Mucosa of stomach (tissue), 1 donor: ENCODE measurements around the gene INHBE.
"Not testable (repeated sequence)": the region's sequence is repeated elsewhere in the genome, so short reads cannot be mapped to it uniquely, and the experiment has no call there.

Experiments
- H3K27me3 ChIP-seq: one replicate; pipeline ENCODE4 v1.7.0; 2013; ENCODE audit warnings: mild to moderate bottlenecking, low read length; ENCODE audit not compliant: control insufficient read depth, insufficient read depth
- H3K36me3 ChIP-seq: one replicate; pipeline ENCODE4 v1.7.0; 2013; ENCODE audit warnings: low read length; ENCODE audit not compliant: control insufficient read depth, insufficient read depth
- H3K4me1 ChIP-seq: one replicate; pipeline ENCODE4 v1.7.0; 2013; ENCODE audit warnings: mild to moderate bottlenecking, low read length; ENCODE audit not compliant: control insufficient read depth, insufficient read depth
- H3K4me3 ChIP-seq: one replicate; pipeline ENCODE4 v1.7.0; 2013; ENCODE audit warnings: low read length
- H3K9ac ChIP-seq: one replicate; pipeline ENCODE4 v1.7.0; 2013; ENCODE audit warnings: mild to moderate bottlenecking, low read length, moderate library complexity
- H3K9me3 ChIP-seq: one replicate; pipeline ENCODE4 v1.7.0; 2013; ENCODE audit warnings: mild to moderate bottlenecking, low read length, moderate library complexity; ENCODE audit not compliant: control insufficient read depth
- donor health status: Pancreatic carcinoma.

INHBE gene

DNA sequence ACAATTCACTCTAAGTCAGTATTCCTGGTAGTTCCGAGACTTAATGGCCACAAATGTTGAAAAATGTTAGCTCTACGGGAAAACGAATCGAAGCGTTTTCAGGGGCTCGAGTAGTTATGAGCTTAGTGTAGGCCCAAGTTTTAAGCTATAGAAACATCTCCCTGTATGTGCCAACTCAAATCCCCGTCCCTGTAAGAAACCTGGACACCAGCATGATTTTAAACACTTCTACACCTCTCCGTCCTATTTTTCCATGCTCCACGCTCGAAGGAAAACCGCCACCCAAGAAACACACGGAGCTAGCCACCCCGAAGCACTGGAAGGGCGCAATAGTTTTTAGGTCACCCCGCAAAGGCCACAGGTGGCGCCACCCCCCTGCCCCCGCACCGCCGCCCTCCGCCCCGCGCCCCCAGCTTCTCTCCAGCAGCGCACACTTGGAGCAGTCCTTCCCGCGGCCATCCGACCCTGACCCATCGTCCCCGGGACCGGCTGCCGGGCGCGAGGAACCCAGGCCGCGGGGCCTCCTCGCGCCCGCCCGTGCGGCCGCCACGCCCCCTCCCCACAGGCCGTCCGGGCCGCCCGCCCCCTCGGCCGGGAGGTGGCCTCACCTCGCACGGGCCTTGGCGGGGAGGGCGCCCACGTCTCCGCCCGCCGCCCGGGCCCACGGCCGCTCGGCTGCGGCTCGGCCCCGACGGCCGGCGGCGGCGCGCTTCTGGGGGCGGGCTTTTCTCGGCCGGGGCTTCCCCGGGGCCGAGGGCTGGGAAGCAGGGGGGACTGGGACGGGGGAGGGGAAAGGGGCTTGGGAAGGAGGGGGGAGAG is 24.8 kb upstream of the INHBE start:
- no peaks in the 10 kb centered on the region for H3K36me3 ChIP-seq
- peak overlapping the region; percentile 84 for H3K9ac ChIP-seq
- H3K4me1 ChIP-seq = peaks cover 10% of the 10 kb centered on the region
- no peaks in the 10 kb centered on the region for H3K27me3 ChIP-seq
- peak overlapping the region; percentile 50 for H3K4me3 ChIP-seq
- no peaks in the 10 kb centered on the region for H3K9me3 ChIP-seq

DNA sequence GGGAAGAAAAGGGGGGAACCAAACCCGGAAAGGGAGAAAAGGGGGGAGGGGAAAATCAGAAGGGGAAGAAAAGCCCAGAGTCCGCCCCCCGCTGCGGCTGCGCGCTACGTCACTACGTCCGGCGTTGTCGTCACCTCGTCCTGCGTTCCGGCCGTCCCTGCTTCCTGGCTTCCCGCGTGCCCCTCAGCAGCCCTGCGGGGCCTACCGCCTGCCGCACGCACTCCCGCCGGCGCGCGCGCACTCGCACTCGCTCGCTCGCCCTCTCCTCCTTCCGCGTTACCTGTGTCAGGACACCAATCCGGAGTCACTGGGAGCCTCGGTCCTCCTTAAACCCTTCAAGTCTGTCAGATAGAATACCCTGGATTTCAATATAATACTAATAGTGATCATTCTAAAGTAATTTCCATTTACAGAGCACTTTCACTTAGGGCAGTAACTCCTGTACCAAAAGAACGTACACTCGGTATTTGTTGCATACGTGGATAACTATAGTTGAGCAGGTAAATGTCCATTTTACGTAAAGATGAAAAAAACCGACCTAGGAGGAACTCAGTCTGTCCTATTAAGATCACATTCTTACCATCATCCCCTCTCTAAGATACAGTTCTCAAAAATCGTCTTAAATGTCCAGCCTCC is 24.1 kb upstream of the INHBE start, which contains the start of gene R3HDM2:
R3HDM2 (minus strand) TSS at position 113 of the 636 bp plus-strand sequence. CDS start 120,615 bp downstream, outside the sequence.
- peak within 1 kb of the TSS; percentile 84 for H3K9ac ChIP-seq
- H3K27me3 ChIP-seq = no peaks in the 10 kb centered on the region
- H3K9me3 ChIP-seq = no peaks in the 10 kb centered on the region
- H3K4me3 ChIP-seq = peak within 1 kb of the TSS; percentile 71
- peaks cover 10% of the 10 kb centered on the region for H3K4me1 ChIP-seq
- H3K36me3 ChIP-seq = no peaks in the 10 kb centered on the region

DNA sequence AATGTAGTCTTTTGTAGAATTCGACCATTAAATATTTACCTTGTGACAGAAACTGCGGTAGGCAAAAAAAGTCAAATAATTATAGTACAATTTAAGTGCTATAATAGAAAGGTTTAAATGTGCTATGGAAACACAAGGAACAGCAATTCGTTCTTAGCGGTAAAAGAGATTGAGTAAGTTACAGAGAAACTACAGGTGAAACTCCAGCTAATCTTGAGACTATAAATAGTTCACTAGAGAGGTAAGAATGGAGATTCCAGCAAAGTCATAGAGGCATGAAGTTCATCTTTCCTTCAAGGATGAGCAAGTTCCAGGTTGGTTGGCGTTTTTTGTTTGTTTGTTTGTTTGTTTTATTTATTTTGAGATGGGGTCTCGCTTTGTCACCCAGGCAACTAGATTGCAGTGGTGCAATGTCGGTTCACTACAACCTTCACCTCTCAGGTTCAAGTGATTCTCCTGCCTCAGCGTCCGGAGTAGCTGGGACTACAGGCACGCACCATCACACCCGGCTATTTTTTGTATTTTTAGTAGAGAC is 23.4 kb upstream of the INHBE start:
- no peaks in the 10 kb centered on the region for H3K36me3 ChIP-seq
- peak overlapping the region; percentile 84 for H3K9ac ChIP-seq
- peaks cover 10% of the 10 kb centered on the region for H3K4me1 ChIP-seq
- H3K9me3 ChIP-seq = no peaks in the 10 kb centered on the region
- H3K4me3 ChIP-seq = peak overlapping the region; percentile 71
- no peaks in the 10 kb centered on the region for H3K27me3 ChIP-seq

DNA sequence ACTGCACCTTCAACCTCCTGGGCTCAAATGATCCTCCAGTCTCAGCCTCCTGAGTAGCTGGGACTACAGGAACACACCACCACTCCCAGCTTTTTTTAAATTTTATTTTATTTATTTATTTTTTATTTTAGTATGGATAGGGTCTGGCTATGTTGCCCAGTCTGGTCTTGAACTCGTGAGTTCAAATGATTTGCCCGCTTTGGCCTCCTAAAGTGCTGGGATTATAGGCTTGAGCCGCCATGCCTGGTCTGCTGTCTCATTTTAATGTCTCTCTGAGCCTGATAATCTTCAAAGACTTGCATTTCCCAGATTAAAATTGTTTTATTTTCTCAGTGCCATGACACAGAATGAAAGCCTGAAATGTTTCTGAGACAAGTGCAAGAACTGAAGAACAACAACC is 21.7 kb upstream of the INHBE start:
- no peaks in the 10 kb centered on the region for H3K36me3 ChIP-seq
- H3K9me3 ChIP-seq = no peaks in the 10 kb centered on the region
- no peaks in the 10 kb centered on the region for H3K27me3 ChIP-seq
- H3K4me1 ChIP-seq = peaks cover 10% of the 10 kb centered on the region
- no peak overlapping the region for H3K4me3 ChIP-seq
- no peak overlapping the region for H3K9ac ChIP-seq

DNA sequence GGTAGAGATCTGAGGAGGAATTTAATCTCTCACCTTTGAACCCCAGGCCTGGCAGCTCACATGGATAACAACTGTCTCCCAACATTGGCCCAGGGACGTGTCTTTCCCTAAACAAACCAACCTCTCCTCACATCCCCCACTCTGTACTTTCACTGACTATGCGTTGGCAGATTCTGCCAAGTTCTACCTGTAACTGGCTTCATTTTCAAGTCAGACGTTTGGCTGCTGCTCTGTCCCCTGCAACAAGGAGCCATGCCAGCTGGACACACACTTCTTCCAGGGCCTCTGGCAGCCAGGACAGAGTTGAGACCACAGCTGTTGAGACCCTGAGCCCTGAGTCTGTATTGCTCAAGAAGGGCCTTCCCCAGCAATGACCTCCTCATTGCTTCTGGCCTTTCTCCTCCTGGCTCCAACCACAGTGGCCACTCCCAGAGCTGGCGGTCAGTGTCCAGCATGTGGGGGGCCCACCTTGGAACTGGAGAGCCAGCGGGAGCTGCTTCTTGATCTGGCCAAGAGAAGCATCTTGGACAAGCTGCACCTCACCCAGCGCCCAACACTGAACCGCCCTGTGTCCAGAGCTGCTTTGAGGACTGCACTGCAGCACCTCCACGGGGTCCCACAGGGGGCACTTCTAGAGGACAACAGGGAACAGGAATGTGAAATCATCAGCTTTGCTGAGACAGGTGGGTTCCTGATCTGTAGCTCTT is 20.4 kb upstream of the INHBE start, which contains the start of gene INHBC:
INHBC (plus strand) TSS at position 268 of the 707 bp plus-strand sequence; CDS start at position 371, 103 bp downstream.
- H3K4me3 ChIP-seq = no peak within 1 kb of the TSS
- no peaks in the 10 kb centered on the region for H3K27me3 ChIP-seq
- no peak within 1 kb of the TSS for H3K9ac ChIP-seq
- peaks cover 4% of the 10 kb centered on the region for H3K4me1 ChIP-seq
- no peaks in the 10 kb centered on the region for H3K36me3 ChIP-seq
- H3K9me3 ChIP-seq = no peaks in the 10 kb centered on the region

DNA sequence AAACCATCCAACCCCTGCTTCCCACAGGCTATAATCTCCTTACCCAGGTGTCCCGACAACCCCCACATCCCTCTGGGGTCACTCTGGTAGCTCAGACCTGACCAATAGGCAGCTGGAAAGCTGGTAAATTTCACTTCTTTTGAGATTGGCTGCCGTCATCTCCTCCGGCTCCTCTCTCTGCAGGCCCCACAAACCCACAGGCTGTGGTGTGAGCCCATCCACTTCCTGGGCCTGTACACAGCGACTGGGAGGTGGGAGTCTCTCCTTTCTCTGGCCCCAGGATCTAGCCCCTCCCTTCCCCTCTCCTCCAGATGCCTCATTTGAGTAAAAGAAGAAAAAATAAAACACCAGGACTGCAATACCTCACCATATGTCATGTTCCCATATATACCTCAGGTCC is 19.8 kb upstream of the INHBE start:
- Histone ChIP-seq H3K9me3 (no peaks in the 10 kb centered on the region), H3K27me3 (no peaks in the 10 kb centered on the region), H3K36me3 (no peaks in the 10 kb centered on the region), H3K4me3 (no peak overlapping the region), H3K4me1 (no peaks in the 10 kb centered on the region), H3K9ac (no peak overlapping the region)

DNA sequence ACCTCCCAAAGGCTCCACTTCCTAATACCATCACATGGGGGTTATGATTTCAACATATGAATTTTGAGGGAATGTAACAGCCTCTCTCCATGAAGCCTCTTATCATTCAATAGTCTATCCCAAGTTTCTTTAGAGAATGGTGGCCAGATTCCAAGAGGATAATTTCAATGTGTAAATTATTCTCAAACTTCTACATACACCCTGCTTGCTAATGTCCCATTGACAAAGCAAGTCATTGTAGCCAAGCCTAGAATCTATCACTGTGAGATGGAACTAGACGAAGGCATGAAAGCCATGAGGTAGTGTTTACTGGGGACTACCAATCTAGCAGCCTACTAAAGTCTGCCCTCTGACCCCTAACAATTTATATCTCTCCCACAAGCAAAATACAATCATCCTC is 16.7 kb upstream of the INHBE start:
- Histone ChIP-seq H3K27me3 (no peaks in the 10 kb centered on the region), H3K36me3 (no peaks in the 10 kb centered on the region), H3K4me1 (no peaks in the 10 kb centered on the region), H3K9me3 (no peaks in the 10 kb centered on the region), H3K9ac (no peak overlapping the region), H3K4me3 (no peak overlapping the region)

DNA sequence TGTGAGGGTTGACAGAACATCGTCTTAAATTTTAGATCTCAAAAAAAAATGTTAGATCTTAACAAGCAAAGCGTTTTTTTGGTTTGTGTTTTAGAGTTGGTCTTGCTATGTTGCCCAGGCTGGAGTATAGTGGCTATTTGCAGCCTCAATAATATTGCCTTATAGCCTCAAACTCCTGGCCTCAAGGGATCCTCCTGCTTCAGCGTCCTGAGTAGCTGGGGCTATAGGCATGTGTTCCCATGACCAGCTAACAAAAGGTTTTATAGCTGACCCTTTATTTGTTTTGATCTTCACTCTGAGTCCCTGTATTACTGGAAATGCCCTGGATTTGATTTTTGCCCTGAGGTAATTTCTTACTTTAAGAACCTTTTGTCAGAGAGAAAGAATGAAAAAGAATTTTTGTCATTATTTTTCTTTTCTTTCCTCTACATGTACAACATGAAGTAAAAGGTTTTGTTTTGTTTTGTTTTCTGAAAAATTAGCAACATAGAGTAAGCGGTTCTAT is 15.3 kb upstream of the INHBE start:
- H3K9me3 ChIP-seq = no peaks in the 10 kb centered on the region
- no peak overlapping the region for H3K4me3 ChIP-seq
- no peaks in the 10 kb centered on the region for H3K4me1 ChIP-seq
- no peaks in the 10 kb centered on the region for H3K27me3 ChIP-seq
- no peak overlapping the region for H3K9ac ChIP-seq
- no peaks in the 10 kb centered on the region for H3K36me3 ChIP-seq

DNA sequence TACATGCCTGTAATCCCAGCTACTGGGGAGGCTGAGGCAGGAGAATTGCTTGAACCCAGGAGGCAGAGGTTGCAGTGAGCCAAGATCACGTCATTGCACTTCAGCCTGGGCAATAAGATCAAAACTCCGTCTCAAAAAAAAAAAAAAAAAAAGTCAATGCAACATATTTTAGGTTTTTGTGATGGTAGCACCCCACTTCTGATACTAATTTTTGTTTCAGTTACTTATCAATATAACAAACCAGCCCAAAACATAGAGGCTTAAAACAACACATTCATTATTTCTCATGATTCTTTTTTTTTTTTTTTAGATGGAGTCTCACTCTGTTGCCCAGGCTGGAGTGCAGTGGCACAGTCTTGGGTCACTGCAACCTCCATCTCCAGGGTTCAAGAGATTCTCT is 13.7 kb upstream of the INHBE start:
- H3K9me3 ChIP-seq, H3K4me1 ChIP-seq, H3K4me3 ChIP-seq, H3K9ac ChIP-seq, H3K27me3 ChIP-seq, H3K36me3 ChIP-seq: not testable (repeated sequence)

DNA sequence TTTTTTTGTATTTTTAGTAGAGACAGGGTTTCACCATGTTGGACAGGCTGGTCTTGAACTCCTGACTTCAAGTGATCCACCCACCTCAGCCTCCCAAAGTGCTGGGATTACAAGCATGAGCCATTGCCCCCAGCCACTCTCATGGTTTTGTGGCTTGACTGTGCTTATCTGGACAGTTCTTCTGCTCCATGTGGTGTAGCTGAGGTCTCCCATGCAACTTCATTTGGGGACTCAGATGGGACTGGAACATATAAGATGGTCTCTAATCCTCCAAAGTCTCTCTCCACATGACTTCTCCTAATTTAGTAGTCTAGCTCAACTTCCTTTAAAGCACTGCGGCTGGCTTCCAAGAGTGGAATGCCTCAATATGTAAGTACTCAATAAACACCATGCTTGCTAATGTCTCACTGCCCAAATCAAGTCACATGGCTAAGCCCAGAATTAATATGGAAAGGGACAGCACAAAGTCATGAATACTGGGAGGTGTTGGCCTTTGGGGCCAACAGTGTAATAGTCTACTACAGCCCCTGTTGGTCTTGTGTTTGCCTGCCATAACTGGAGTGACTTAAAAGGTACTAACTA is 13.2 kb upstream of the INHBE start:
- no peaks in the 10 kb centered on the region for H3K36me3 ChIP-seq
- no peaks in the 10 kb centered on the region for H3K9me3 ChIP-seq
- no peaks in the 10 kb centered on the region for H3K27me3 ChIP-seq
- H3K9ac ChIP-seq = no peak overlapping the region
- H3K4me1 ChIP-seq = no peaks in the 10 kb centered on the region
- no peak overlapping the region for H3K4me3 ChIP-seq

DNA sequence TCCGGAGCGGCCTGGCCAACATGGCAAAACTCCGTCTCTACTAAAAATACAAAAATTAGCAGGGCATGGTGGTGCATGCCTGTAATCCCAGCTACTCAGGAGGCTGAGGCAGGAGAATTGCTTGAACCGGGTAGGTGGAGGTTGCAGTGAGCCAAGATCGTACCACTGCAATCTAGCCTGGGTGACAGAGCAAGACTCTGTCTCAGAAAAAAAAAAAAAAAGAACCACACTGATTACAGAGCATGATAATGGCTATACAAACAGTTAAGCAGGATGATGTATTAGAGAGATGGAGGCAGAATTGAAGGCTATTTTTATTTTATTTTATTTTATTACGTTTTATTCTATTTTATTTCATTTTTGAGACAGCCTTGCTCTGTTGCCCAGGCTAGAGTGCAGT is 10.8 kb upstream of the INHBE start:
- not testable (repeated sequence) for H3K9ac ChIP-seq, H3K27me3 ChIP-seq, H3K4me3 ChIP-seq, H3K9me3 ChIP-seq, H3K36me3 ChIP-seq, H3K4me1 ChIP-seq
